ENCODE data around the gene DMBX1. TPM values are rescaled to one million over a fixed set of nuclear protein-coding genes. Genes with fewer than 3 reads are reported as not detected.
A peak's percentile ranks its signal among the peaks of the same experiment; 100 is the strongest.

Gene DMBX1
- total RNA-seq (2014; rRNA removed; shearing (Covaris generic); ENCODE audit: low replicate concordance): not detected in 2 replicates

GRCh38 chr1:46489638-46490405 is at the start of gene DMBX1:
TSS of gene DMBX1 (plus strand) at chr1:46489836. CDS start at chr1:46507011, 17,175 bp downstream.
- DNase-seq: peak; percentile 51
- Histone ChIP-seq H3K27me3 (peaks cover 10% of the 10 kb centered on the region), H3K4me3 (peak within 1 kb of the TSS; percentile 46)

GRCh38 chr1:46440478-46440877 is 49.2 kb upstream of the DMBX1 start:
- Histone ChIP-seq H3K4me3 (no peak overlapping the region), H3K36me3 (no peaks in the 10 kb centered on the region), H3K27me3 (no peaks in the 10 kb centered on the region), H3K9me3 (no peaks in the 10 kb centered on the region)
- no peak for DNase-seq

More at GRCh38 chr1:46489638-46490405, at the start of gene DMBX1:
- H3K36me3 ChIP-seq: no peaks in the 10 kb centered on the region
- no peaks in the 10 kb centered on the region for H3K9me3 ChIP-seq

GRCh38 chr1:46442317-46443161 is 47.1 kb upstream of the DMBX1 start:
- no peaks in the 10 kb centered on the region for H3K27me3 ChIP-seq
- DNase-seq: peak; percentile 71
- no peaks in the 10 kb centered on the region for H3K9me3 ChIP-seq
- peak overlapping the region; percentile 44 for H3K4me3 ChIP-seq
- H3K36me3 ChIP-seq: no peaks in the 10 kb centered on the region

GRCh38 chr1:46444466-46444865 is 45.2 kb upstream of the DMBX1 start:
- Histone ChIP-seq H3K9me3 (no peaks in the 10 kb centered on the region), H3K4me3 (no peak overlapping the region), H3K27me3 (no peaks in the 10 kb centered on the region), H3K36me3 (no peaks in the 10 kb centered on the region)
- no peak for DNase-seq

- DNase-seq: no peak
- H3K4me3 ChIP-seq: no peak overlapping the region
- H3K27me3 ChIP-seq: no peaks in the 10 kb centered on the region
- H3K9me3 ChIP-seq: no peaks in the 10 kb centered on the region
- no peaks in the 10 kb centered on the region for H3K36me3 ChIP-seq
Observed at GRCh38 chr1:46445773-46446256, 43.8 kb upstream of the DMBX1 start.

GRCh38 chr1:46446646-46447498 is 42.8 kb upstream of the DMBX1 start:
- peak; percentile 59 for DNase-seq
- H3K9me3 ChIP-seq: no peaks in the 10 kb centered on the region
- no peaks in the 10 kb centered on the region for H3K36me3 ChIP-seq
- H3K4me3 ChIP-seq: no peak overlapping the region
- H3K27me3 ChIP-seq: no peaks in the 10 kb centered on the region

- no peaks in the 10 kb centered on the region for H3K27me3 ChIP-seq
- DNase-seq: no peak
- no peak overlapping the region for H3K4me3 ChIP-seq
- no peaks in the 10 kb centered on the region for H3K9me3 ChIP-seq
- H3K36me3 ChIP-seq: no peaks in the 10 kb centered on the region
Observed at GRCh38 chr1:46447499-46448108, 42.0 kb upstream of the DMBX1 start.

GRCh38 chr1:46448109-46448911 is 41.3 kb upstream of the DMBX1 start:
- no peak for DNase-seq
- H3K4me3 ChIP-seq: no peak overlapping the region
- no peaks in the 10 kb centered on the region for H3K27me3 ChIP-seq

GRCh38 chr1:46449223-46450159 is 40.1 kb upstream of the DMBX1 start:
- DNase-seq: no peak
- Histone ChIP-seq H3K36me3 (no peaks in the 10 kb centered on the region), H3K9me3 (no peaks in the 10 kb centered on the region), H3K4me3 (no peak overlapping the region), H3K27me3 (no peaks in the 10 kb centered on the region)

More at GRCh38 chr1:46448109-46448911, 41.3 kb upstream of the DMBX1 start:
- Histone ChIP-seq H3K9me3 (no peaks in the 10 kb centered on the region), H3K36me3 (no peaks in the 10 kb centered on the region)

- H3K4me3 ChIP-seq: no peak overlapping the region
- H3K36me3 ChIP-seq: no peaks in the 10 kb centered on the region
- H3K27me3 ChIP-seq: no peaks in the 10 kb centered on the region
- no peak for DNase-seq
- H3K9me3 ChIP-seq: no peaks in the 10 kb centered on the region
Observed at GRCh38 chr1:46450160-46450517, 39.5 kb upstream of the DMBX1 start.

GRCh38 chr1:46451948-46452930 is 37.4 kb upstream of the DMBX1 start:
- DNase-seq: no peak
- Histone ChIP-seq H3K27me3 (no peaks in the 10 kb centered on the region), H3K4me3 (no peak overlapping the region), H3K36me3 (no peaks in the 10 kb centered on the region), H3K9me3 (no peaks in the 10 kb centered on the region)

GRCh38 chr1:46452931-46453325 is 36.7 kb upstream of the DMBX1 start:
- Histone ChIP-seq H3K9me3 (no peaks in the 10 kb centered on the region), H3K36me3 (no peaks in the 10 kb centered on the region), H3K4me3 (no peak overlapping the region), H3K27me3 (no peaks in the 10 kb centered on the region)
- DNase-seq: no peak

- Histone ChIP-seq H3K4me3 (no peak overlapping the region), H3K9me3 (no peaks in the 10 kb centered on the region), H3K36me3 (no peaks in the 10 kb centered on the region), H3K27me3 (no peaks in the 10 kb centered on the region)
- DNase-seq: no peak
Observed at GRCh38 chr1:46453449-46453848, 36.2 kb upstream of the DMBX1 start.

GRCh38 chr1:46455951-46456350 is 33.7 kb upstream of the DMBX1 start:
- Histone ChIP-seq H3K36me3 (no peaks in the 10 kb centered on the region), H3K4me3 (no peak overlapping the region), H3K9me3 (no peaks in the 10 kb centered on the region), H3K27me3 (no peaks in the 10 kb centered on the region)
- no peak for DNase-seq

Data from MG63 (cell line).